Activated naive CD4-positive, alpha-beta T cell treated with anti-CD3 and anti-CD28 coated beads for 36 hours (primary cell): ENCODE results near the gene MAST3. TPM values are rescaled to one million over a fixed set of nuclear protein-coding genes. Genes with fewer than 3 reads are reported as not detected.

Experiments used
- CTCF ChIA-PET: fragments of 350-600 bp; sonication (Branson Sonifier 250); formaldehyde crosslinking; loops from one replicate; lab custom pipeline; 2021; ENCODE audit warnings: antibody characterized with exemption; lab: Charles Lee
- DNase-seq: peaks from one replicate; pipeline ENCODE4 v3.0.0-alpha.2; 2020
- H3K27ac Mint-ChIP-seq: one replicate; pipeline ENCODE4 v1.8.0; 2021; ENCODE audit warnings: mild to moderate bottlenecking, mixed read lengths
- H3K27me3 Mint-ChIP-seq: one replicate; pipeline ENCODE4 v1.8.0; 2021; ENCODE audit warnings: low read depth, mixed read lengths
- H3K36me3 Mint-ChIP-seq: one replicate; pipeline ENCODE4 v1.8.0; 2021; ENCODE audit warnings: low read depth, mixed read lengths
- H3K4me1 Mint-ChIP-seq: one replicate; pipeline ENCODE4 v1.8.0; 2021; ENCODE audit warnings: low read depth, mixed read lengths
- H3K4me3 Mint-ChIP-seq: one replicate; pipeline ENCODE4 v1.8.0; 2021; ENCODE audit warnings: mild to moderate bottlenecking, moderate library complexity, mixed read lengths
- H3K9me3 Mint-ChIP-seq: one replicate; pipeline ENCODE4 v1.8.0; 2021; ENCODE audit warnings: mixed read lengths
- intact Hi-C: fragments of 100-400 bp; cut with micrococcal nuclease; formaldehyde crosslinking; loops from one replicate; pipeline ENCODE4 v1.15.1; 2023
- total RNA-seq, 2 experiments: library from RNA; stranded (reverse); gene quantifications; one replicate each; pipeline ENCODE4 v1.2.3, GENCODE V29; 2021

Gene MAST3
- total RNA-seq, 2 experiments from 2014 or later, result 12.8 to 13.5 TPM

GRCh38 chr19:18145391-18145999 lies 47.9 kb downstream of the MAST3 start:
- DNase-seq, result no peak

GRCh38 chr19:18147396-18147795 lies 49.8 kb downstream of the MAST3 start:
- DNase-seq, result no peak
- Mint-ChIP-seq H3K4me3 (no peak overlapping the region), H3K27ac (no peak overlapping the region), H3K9me3 (no peaks in the 10 kb centered on the region), H3K36me3 (peaks cover 19% of the 10 kb centered on the region), H3K4me1 (peaks cover 10% of the 10 kb centered on the region), H3K27me3 (no peaks in the 10 kb centered on the region)
- CTCF ChIA-PET, result no interaction called here
- intact Hi-C loops, result no loop called here

More at GRCh38 chr19:18145391-18145999, 47.9 kb downstream of the MAST3 start:
- Mint-ChIP-seq H3K4me3 (no peak overlapping the region), H3K9me3 (no peaks in the 10 kb centered on the region), H3K36me3 (peaks cover 22% of the 10 kb centered on the region), H3K4me1 (no peaks in the 10 kb centered on the region), H3K27me3 (no peaks in the 10 kb centered on the region), H3K27ac (no peak overlapping the region)
- intact Hi-C loops, result no loop called here
- CTCF ChIA-PET, result interaction anchor here (0.6 to 1.4 kb wide), 4 partner anchors 14 to 243 kb away, joined by 3 to 6 read pairs (median 4); no protein-coding TSS in a partner anchor

- Mint-ChIP-seq H3K4me3 (no peak overlapping the region), H3K36me3 (peaks cover 13% of the 10 kb centered on the region), H3K9me3 (no peaks in the 10 kb centered on the region), H3K27ac (no peak overlapping the region), H3K27me3 (no peaks in the 10 kb centered on the region), H3K4me1 (peaks cover 19% of the 10 kb centered on the region)
- intact Hi-C loops, result no loop called here
- DNase-seq, result no peak
- CTCF ChIA-PET, result no interaction called here
Measured at GRCh38 chr19:18149596-18149975, 52.0 kb downstream of the MAST3 start.

- Mint-ChIP-seq H3K27me3 (no peaks in the 10 kb centered on the region), H3K4me3 (peak overlapping the region; percentile 79), H3K27ac (peak overlapping the region; percentile 93), H3K4me1 (peaks cover 22% of the 10 kb centered on the region), H3K36me3 (peaks cover 7% of the 10 kb centered on the region), H3K9me3 (no peaks in the 10 kb centered on the region)
- intact Hi-C loops, result no loop called here
- DNase-seq, result no peak
- CTCF ChIA-PET, result interaction anchor here (0.8 to 2.7 kb wide), 8 partner anchors 10 to 92 kb away, joined by 3 to 11 read pairs (median 5); no protein-coding TSS in a partner anchor
Measured at GRCh38 chr19:18150776-18151624, 53.4 kb downstream of the MAST3 start.

GRCh38 chr19:18152442-18152816 lies 54.9 kb downstream of the MAST3 start:
- H3K27me3 Mint-ChIP-seq, result no peaks in the 10 kb centered on the region
- peak overlapping the region; percentile 79 for H3K4me3 Mint-ChIP-seq
- H3K27ac Mint-ChIP-seq, result peak overlapping the region; percentile 93
- peak; percentile 100 for DNase-seq
- intact Hi-C loops, result loop anchor here (1.0 to 2.0 kb wide), 10 partner anchors 33 to 293 kb away; partner anchors contain the start of genes ARRDC2, LSM4, RAB3A and RPL18A
- peaks cover 4% of the 10 kb centered on the region for H3K36me3 Mint-ChIP-seq
- no peaks in the 10 kb centered on the region for H3K9me3 Mint-ChIP-seq
- CTCF ChIA-PET, result interaction anchor here (0.7 to 2.7 kb wide), 7 partner anchors 9 to 89 kb away, joined by 3 to 11 read pairs (median 3); partner anchors contain the start of gene MAST3
- peaks cover 22% of the 10 kb centered on the region for H3K4me1 Mint-ChIP-seq

GRCh38 chr19:18152817-18153555 lies 55.4 kb downstream of the MAST3 start, which contains the start of gene PIK3R2:
Gene PIK3R2, plus strand, starts transcription at chr19:18153163. Its CDS starts 2,717 bp downstream, at chr19:18155880.
- Mint-ChIP-seq H3K36me3 (peaks cover 4% of the 10 kb centered on the region), H3K9me3 (no peaks in the 10 kb centered on the region), H3K4me1 (peaks cover 22% of the 10 kb centered on the region), H3K27me3 (no peaks in the 10 kb centered on the region), H3K4me3 (peak within 1 kb of the TSS; percentile 83), H3K27ac (peak within 1 kb of the TSS; percentile 93)
- CTCF ChIA-PET, result interaction anchor here (0.7 to 2.7 kb wide), 7 partner anchors 8 to 90 kb away, joined by 3 to 11 read pairs (median 3); partner anchors contain the start of gene MAST3
- intact Hi-C loops, result loop anchor here (1.0 to 2.0 kb wide), 11 partner anchors 8 to 294 kb away; partner anchors contain the start of genes ARRDC2, LSM4, RAB3A and RPL18A
- DNase-seq, result peak; percentile 100

GRCh38 chr19:18153556-18154134 lies 56.1 kb downstream of the MAST3 start:
- H3K9me3 Mint-ChIP-seq, result no peaks in the 10 kb centered on the region
- H3K4me1 Mint-ChIP-seq, result peaks cover 22% of the 10 kb centered on the region
- peak; percentile 46 for DNase-seq
- H3K36me3 Mint-ChIP-seq, result peaks cover 2% of the 10 kb centered on the region
- intact Hi-C loops, result loop anchor here (1.0 to 2.0 kb wide), 4 partner anchors 8 to 205 kb away; partner anchors contain the start of gene ARRDC2
- H3K4me3 Mint-ChIP-seq, result peak overlapping the region; percentile 83
- CTCF ChIA-PET, result interaction anchor here (1.2 kb wide), 1 partner anchor 15 kb away, joined by 3 read pairs; no protein-coding TSS in a partner anchor
- peak overlapping the region; percentile 37 for H3K27ac Mint-ChIP-seq
- H3K27me3 Mint-ChIP-seq, result no peaks in the 10 kb centered on the region

GRCh38 chr19:18155095-18156087 lies 57.8 kb downstream of the MAST3 start:
- CTCF ChIA-PET, result interaction anchor here (0.6 to 1.2 kb wide), 6 partner anchors 11 to 174 kb away, joined by 3 to 6 read pairs (median 3); no protein-coding TSS in a partner anchor
- peaks cover 4% of the 10 kb centered on the region for H3K36me3 Mint-ChIP-seq
- peaks cover 25% of the 10 kb centered on the region for H3K4me1 Mint-ChIP-seq
- no peak overlapping the region for H3K27ac Mint-ChIP-seq
- peak overlapping the region; percentile 27 for H3K4me3 Mint-ChIP-seq
- H3K27me3 Mint-ChIP-seq, result no peaks in the 10 kb centered on the region
- H3K9me3 Mint-ChIP-seq, result no peaks in the 10 kb centered on the region
- intact Hi-C loops, result no loop called here
- no peak for DNase-seq

- intact Hi-C loops, result no loop called here
- Mint-ChIP-seq H3K9me3 (no peaks in the 10 kb centered on the region), H3K4me1 (peaks cover 26% of the 10 kb centered on the region), H3K36me3 (peaks cover 5% of the 10 kb centered on the region), H3K27me3 (no peaks in the 10 kb centered on the region), H3K4me3 (no peak overlapping the region), H3K27ac (no peak overlapping the region)
- no peak for DNase-seq
- CTCF ChIA-PET, result interaction anchor here (1.0 to 1.1 kb wide), 2 partner anchors 10 to 64 kb away, joined by 4 to 6 read pairs; no protein-coding TSS in a partner anchor
Measured at GRCh38 chr19:18156268-18156667, 58.7 kb downstream of the MAST3 start.

- H3K27ac Mint-ChIP-seq, result no peak overlapping the region
- no peaks in the 10 kb centered on the region for H3K9me3 Mint-ChIP-seq
- H3K4me3 Mint-ChIP-seq, result no peak overlapping the region
- DNase-seq, result no peak
- CTCF ChIA-PET, result interaction anchor here (1.1 kb wide), 1 partner anchor 10 kb away, joined by 4 read pairs; no protein-coding TSS in a partner anchor
- intact Hi-C loops, result no loop called here
- no peaks in the 10 kb centered on the region for H3K27me3 Mint-ChIP-seq
- peaks cover 5% of the 10 kb centered on the region for H3K36me3 Mint-ChIP-seq
- H3K4me1 Mint-ChIP-seq, result peaks cover 25% of the 10 kb centered on the region
Measured at GRCh38 chr19:18156841-18157464, 59.4 kb downstream of the MAST3 start.
